GM21447 (cell line): Measurements from ENCODE around the gene HOXD8.

ENCODE experiments used
- ATAC-seq: cut with Tn5 transposase; IDR thresholded peaks from one replicate; pipeline ENCODE4 v1.9.1; 2021; ENCODE audit not compliant: unreplicated experiment

HOXD8 gene

DNA sequence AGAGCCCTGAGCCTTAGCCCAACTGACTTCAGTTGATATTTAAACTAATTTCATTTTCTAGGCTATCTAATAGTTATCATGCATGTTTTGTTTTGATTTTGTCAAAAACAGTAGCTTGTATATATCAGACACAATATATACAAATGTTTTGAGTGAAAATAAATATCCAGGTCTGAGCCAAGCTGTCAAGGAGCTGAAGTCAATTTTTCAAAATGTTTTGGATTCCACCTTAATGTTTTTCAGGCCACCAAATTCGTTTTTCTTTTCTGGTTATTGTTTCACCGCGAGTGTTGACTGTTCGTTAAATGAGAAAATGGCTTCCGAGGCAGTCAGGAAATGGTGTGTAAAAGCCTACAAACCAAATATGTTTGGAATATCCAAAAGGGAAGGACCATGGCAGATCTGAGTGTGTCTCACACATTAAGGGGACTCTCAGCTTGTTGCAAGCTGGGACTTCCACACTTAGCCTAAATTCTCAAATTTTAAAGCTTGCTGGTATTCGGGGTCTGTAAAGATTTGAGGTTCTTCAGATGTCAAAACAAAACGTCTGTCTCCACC, 27.1 kb upstream of the HOXD8 start:
- ATAC-seq: no peak

GRCh38 chr2:176103194-176103593, 26.3 kb upstream of the HOXD8 start:
- ATAC-seq: no peak

GRCh38 chr2:176103742-176104315, 25.7 kb upstream of the HOXD8 start:
- no peak for ATAC-seq

GRCh38 chr2:176104316-176105077, 25.0 kb upstream of the HOXD8 start:
- ATAC-seq: no peak

- no peak for ATAC-seq
Measured at GRCh38 chr2:176105078-176105729, 24.3 kb upstream of the HOXD8 start.

- ATAC-seq: no peak
Measured at GRCh38 chr2:176105730-176106580, 23.6 kb upstream of the HOXD8 start.

DNA sequence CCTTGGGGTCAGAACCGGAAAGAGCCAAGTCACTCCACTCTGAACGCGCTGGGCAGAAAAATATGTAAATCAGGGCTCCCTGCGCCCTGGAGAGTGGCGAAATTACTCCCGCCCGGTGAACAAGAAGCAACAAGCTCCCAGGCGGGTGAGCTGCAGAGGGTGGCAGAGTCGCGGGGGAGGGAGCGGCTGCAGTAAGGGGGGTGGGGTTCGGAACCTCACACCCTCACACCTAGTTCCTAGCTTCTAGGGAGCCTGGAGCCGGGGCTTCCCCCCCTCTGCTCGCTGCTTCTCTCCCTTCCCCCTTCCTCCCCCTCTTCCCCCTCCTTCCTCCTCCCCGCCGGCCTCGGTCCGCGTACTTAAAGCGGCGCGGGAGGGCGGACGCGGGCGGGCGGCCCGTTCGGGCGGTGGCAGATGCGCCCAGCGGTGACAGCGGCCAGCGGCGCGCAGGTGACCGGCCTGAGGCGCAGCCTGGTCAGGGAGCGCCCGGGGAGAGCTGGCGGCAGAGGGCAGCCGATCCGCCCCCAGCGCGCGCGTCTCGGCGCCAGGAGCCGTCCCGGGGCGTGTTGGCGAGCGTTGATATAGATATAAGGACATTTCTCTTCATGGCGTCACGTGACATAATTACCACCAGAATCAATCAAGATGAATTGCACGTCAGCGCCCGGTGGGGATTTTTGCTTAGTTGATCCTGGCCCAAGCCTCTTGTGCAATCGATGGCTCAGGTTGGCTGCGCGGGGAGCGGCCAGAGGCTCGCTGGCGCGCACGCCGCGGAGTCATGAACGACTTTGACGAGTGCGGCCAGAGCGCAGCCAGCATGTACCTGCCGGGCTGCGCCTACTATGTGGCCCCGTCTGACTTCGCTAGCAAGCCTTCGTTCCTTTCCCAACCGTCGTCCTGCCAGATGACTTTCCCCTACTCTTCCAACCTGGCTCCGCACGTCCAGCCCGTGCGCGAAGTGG, 22.6 kb upstream of the HOXD8 start, which contains the start of gene HOXD11:
Gene HOXD11 (plus strand): TSS at position 700 of the 959 bp plus-strand sequence. CDS start 76 bp downstream, at position 776.
- ATAC-seq: no peak

GRCh38 chr2:176107731-176108181, 21.7 kb upstream of the HOXD8 start:
- ATAC-seq: no peak

GRCh38 chr2:176109192-176109901, 20.2 kb upstream of the HOXD8 start:
- ATAC-seq: no peak

GRCh38 chr2:176109946-176110345, 19.6 kb upstream of the HOXD8 start:
- ATAC-seq: no peak

DNA sequence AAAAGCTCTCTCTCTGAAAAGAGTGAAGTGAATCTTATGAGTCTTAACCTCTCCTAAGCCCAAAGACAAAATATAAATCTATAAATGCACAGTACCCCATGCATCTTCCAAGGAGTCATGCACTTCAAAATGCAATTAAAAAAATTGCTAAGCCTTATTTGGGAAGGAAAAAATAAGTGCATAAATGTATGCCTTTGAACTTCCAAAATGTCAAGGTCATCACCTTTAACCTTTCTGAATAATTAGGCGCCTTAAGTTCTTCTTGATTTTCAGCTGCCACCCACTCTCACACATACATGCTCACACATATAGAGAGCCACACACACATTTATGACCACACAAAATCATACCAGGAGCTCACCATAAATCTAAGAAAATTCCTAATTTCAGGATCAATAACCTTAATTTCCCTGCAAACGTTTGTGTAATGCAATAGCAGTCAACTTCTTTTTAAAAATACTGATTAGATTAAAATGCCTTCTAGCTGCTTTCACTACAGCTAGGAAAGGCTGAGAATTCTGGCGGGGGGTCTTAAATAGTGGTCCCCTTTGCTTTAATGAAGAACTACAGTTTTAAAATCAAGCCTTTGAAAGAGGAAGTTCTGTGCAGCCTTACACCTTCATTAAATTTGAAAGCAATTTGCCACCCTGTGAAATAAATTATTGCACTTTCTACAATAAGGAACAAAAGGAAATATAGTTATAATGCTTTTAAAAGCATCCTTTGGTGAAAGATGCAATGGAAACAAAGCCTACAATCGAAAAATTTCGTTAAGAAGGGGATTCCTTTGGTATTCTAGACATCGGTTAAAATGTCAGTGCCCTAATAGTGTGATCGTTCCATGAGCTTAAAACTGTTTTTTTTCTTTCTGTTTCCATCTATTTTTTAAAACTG, 18.8 kb upstream of the HOXD8 start:
- no peak for ATAC-seq

DNA sequence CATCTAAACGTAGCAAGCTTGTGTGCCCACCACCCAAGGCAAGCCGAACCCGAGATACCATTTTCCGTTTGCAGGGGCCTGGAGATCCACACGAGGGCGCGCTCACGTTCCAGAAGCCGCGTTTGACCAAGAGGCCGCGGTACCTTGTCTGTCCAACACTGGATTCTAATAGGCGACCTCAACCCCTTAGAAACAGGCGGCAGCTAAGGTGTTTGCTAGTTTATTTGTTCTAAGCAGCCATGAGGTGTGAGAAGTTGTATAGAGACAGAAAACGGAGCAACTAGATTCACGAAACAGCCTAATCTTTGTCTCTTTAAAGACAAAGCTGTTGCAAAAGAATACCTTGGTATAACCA, 18.2 kb upstream of the HOXD8 start:
- no peak for ATAC-seq

DNA sequence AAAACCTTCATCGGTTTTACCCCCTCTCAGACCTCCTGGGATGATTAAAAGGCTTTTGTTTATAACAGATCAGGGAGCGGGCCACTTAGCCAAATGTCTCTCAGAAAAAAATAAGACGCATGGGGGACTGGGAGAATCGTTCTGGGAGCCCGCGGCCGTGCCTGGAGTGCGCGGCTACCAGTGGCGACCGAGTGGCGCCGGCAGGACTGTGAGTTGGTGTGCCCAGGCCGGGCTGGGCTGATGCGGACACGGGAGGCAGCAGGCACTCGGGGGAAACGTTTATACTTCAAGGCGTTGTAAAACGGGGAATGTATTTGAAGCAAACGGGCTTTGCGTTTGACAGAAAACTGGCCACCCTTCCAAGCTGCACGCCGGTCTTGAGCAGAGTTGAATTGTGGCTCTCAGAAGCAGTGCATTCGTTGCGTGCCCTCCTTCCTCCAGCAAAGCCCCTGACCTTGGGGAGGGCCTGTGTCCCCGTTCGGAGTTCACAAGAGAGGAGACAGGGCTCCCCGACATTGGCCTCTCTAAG, 17.6 kb upstream of the HOXD8 start:
- no peak for ATAC-seq

GRCh38 chr2:176112375-176113302, 16.9 kb upstream of the HOXD8 start:
- no peak for ATAC-seq

DNA sequence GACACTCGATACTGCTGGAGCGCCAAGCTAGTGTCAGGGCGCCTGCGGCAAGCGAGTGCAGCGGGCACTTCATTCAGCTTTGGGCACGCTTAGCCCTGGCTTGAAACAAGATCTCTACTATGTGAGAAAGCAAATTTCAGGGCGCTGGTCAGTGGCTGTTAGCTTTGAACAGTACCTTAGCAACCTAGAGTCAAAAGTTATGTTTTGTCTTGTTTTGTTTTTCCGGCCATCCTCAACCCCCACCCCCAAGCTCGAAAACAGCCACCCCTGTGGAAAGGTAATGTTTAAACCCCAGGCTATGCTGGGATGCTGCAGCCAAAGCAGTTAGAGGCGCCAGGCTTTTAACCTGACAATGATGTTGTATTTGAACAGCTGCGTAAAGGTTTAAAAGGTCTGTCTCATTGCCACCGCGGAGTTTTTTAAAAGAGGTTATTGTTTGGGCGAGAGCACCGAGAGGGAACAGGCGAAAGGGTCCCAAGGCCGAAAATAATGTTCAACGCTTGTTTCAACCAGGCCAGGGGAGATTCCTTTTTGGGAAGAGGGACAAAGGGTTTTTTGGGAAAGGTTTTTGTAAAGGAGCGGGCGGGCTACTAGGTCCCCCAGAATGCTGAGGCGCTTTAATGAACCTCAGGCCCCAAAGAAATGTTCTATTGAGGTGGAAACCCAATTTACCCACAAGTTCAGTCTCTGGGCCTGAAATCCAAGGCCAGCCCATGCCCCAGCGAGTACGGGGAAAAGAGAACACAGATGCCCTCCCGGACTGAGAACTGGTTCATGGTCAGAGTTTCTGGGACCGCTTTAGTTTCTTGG, 15.2 kb upstream of the HOXD8 start:
- ATAC-seq: no peak
